Smooth muscle cell of the coronary artery (primary cell): Measurements from ENCODE around the gene SORL1. TPM values are rescaled to one million over a fixed set of nuclear protein-coding genes. Genes with fewer than 3 reads are reported as not detected.

Experiments
- total RNA-seq: library from RNA; depleted of rRNA; stranded (reverse); fragments of >200 nt; gene quantifications from 2 replicates; pipeline ENCODE4 v1.2.3, GENCODE V29; 2014; ENCODE audit warnings: low replicate concordance

Gene SORL1
- 0.38 and 0.59 TPM in 2 replicates for total RNA-seq

GRCh38 chr11:121451986-121452608, at the start of gene SORL1:
Gene SORL1, plus strand, starts transcription at chr11:121452314. Its CDS starts 18 bp downstream, at chr11:121452332.

GRCh38 chr11:121452609-121453150, 566 bp downstream of the SORL1 start, which contains the start of gene SORL1-AS1:
Gene SORL1-AS1, minus strand, starts transcription at chr11:121452967.

Other genes with a start within 250 kb of the SORL1 start
- 17.9 and 85.5 TPM in 2 replicates for gene SC5D, start 159.5 kb upstream of the SORL1 start, total RNA-seq